Stomach (tissue), 9 donors: ENCODE measurements around the gene DPYD. TPM values are rescaled to one million over a fixed set of nuclear protein-coding genes. Genes with fewer than 3 reads are reported as not detected.

ENCODE experiments used
- DNase-seq, 2 donors: peaks; one replicate each; pipeline versions ENCODE4 v3.0.0 to v3.0.0-alpha.2; 2013 to 2019
- H3K27ac ChIP-seq, 5 donors: fragments of 200-600 bp in 4 of 5; sonication (generic) in 4 of 5; one replicate each; pipeline ENCODE4 v1.5.1; 2013 to 2019; ENCODE audit warnings: mild to moderate bottlenecking in 1 of 5, moderate library complexity in 1 of 5
- H3K27me3 ChIP-seq, 3 donors: fragments of 200-600 bp; sonication (generic); one replicate each; pipeline ENCODE4 v1.5.1; 2017 to 2019; ENCODE audit warnings: mixed run types in 1 of 3
- H3K36me3 ChIP-seq, 4 donors: fragments of 200-600 bp; sonication (generic); 1 replicate in 3 of 4; 2 replicates in 1 of 4; pipeline ENCODE4 v1.5.1; 2016 to 2019
- H3K4me1 ChIP-seq, 4 donors: fragments of 200-600 bp; sonication (generic); one replicate each; pipeline ENCODE4 v1.5.1; 2016 to 2019
- H3K4me3 ChIP-seq, 4 donors: fragments of 200-600 bp; sonication (generic) in 3 of 4; one replicate each; pipeline ENCODE4 v1.5.1; 2016 to 2019; ENCODE audit warnings: mild to moderate bottlenecking in 1 of 4
- H3K9me3 ChIP-seq, 4 donors: fragments of 200-600 bp; sonication (generic); one replicate each; pipeline ENCODE4 v1.5.1; 2016 to 2019
- EP300 ChIP-seq: sonication (generic); formaldehyde crosslinking; IDR thresholded peaks from one replicate; pipeline ENCODE4 v1.6.1; 2017; ENCODE audit warnings: antibody characterized with exemption
- POLR2A ChIP-seq, 4 donors: fragments of 450-650 bp; IDR thresholded peaks; one replicate each; pipeline ENCODE4 v1.6.1; 2016; ENCODE audit warnings: antibody characterized with exemption in 4 of 4, control low read depth in 2 of 4, mild to moderate bottlenecking in 1 of 4, moderate library complexity in 1 of 4
- POLR2AphosphoS5 ChIP-seq, 3 donors: sonication (generic); formaldehyde crosslinking; IDR thresholded peaks; one replicate each; pipeline ENCODE4 v1.6.1; 2016; ENCODE audit warnings: antibody characterized with exemption in 3 of 3
- WGBS, 5 donors: extraction: QIAGEN DNeasy Blood & Tissue Kit in 3 of 5; methylation state at CpG; one replicate each; pipeline versions ENCODE4 v1.1.5 to v1.1.7; 2013 to 2018; 5-methylcytosine and 5-hydroxymethylcytosine counted together
- intact Hi-C: fragments of 100-400 bp; cut with DNase I; formaldehyde crosslinking; loops from one replicate; pipeline ENCODE4 v1.15.1; 2023; ENCODE audit warnings: low total_unique reads
- polyA plus RNA-seq, 3 donors: library from polyadenylated mRNA; stranded (reverse); fragments of 200-250 nt; gene quantifications; one replicate each; pipeline ENCODE4 v1.2.3, GENCODE V29; 2013
- total RNA-seq, 5 donors: library from RNA; depleted of rRNA; stranded (reverse); fragments of >200 nt; gene quantifications; one replicate each; pipeline versions ENCODE4 v1.1.0 to v1.2.3, GENCODE V29; 2014 to 2016
- TF ChIP-seq, protein P1 (sequence below), 7 experiments: fragments of 450-650 bp in 4 of 7; fragments of 200-600 bp in 3 of 7; sonication (generic) in 3 of 7; IDR thresholded peaks; one replicate each; pipeline ENCODE4 v1.5.1; 2016 to 2019; ENCODE audit warnings: antibody characterized with exemption in 7 of 7, control low read depth in 2 of 7, mild to moderate bottlenecking in 1 of 7
- donor health status: healthy with polysubstance abuse.
- donor health status: Bipolar disorder and iron deficiency.
- donor health status: healthy.

The DPYD gene
- total and polyA plus RNA-seq, 8 donors: 7.5 to 58.2 (median 18.2) TPM

DNA sequence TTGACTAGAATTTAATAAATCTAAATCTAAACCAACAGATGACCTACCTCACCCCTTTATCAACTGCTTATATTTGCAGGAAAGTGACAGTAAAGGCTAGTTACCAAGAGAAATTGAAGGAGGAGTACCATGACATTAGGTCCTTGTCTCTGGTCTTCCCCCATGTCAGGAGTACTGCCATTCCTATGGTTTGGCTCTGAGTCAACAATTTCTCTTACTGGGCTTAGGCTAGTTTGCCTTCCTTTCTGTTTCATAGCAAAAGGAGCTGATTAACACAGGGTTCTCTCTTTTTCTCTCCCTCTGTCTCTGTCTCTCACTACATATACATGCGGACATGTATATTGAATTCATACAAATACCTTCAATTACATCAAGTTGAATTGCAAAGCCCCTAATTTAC is 579.9 kb downstream of the DPYD start:
- WGBS, 5 donors: 100% methylated on average over 1 of the region's 1 CpG
- Histone ChIP-seq H3K36me3 (no peaks in the 10 kb centered on the region), H3K4me1 (no peaks in the 10 kb centered on the region), H3K9me3 (no peaks in the 10 kb centered on the region), H3K27ac (no peak overlapping the region), H3K4me3 (no peak overlapping the region), H3K27me3 (no peaks in the 10 kb centered on the region)
- DNase-seq: no peak
- TF ChIP-seq POLR2AphosphoS5 (IDR thresholded peaks at IDR 0.05) (no peak), POLR2A (IDR thresholded peaks at IDR 0.05) (no peak), EP300 (no peak)
- TF ChIP-seq, protein P1, sequence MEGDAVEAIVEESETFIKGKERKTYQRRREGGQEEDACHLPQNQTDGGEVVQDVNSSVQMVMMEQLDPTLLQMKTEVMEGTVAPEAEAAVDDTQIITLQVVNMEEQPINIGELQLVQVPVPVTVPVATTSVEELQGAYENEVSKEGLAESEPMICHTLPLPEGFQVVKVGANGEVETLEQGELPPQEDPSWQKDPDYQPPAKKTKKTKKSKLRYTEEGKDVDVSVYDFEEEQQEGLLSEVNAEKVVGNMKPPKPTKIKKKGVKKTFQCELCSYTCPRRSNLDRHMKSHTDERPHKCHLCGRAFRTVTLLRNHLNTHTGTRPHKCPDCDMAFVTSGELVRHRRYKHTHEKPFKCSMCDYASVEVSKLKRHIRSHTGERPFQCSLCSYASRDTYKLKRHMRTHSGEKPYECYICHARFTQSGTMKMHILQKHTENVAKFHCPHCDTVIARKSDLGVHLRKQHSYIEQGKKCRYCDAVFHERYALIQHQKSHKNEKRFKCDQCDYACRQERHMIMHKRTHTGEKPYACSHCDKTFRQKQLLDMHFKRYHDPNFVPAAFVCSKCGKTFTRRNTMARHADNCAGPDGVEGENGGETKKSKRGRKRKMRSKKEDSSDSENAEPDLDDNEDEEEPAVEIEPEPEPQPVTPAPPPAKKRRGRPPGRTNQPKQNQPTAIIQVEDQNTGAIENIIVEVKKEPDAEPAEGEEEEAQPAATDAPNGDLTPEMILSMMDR (IDR thresholded peaks at IDR 0.05): no peak
- intact Hi-C loops: no loop called here

DNA sequence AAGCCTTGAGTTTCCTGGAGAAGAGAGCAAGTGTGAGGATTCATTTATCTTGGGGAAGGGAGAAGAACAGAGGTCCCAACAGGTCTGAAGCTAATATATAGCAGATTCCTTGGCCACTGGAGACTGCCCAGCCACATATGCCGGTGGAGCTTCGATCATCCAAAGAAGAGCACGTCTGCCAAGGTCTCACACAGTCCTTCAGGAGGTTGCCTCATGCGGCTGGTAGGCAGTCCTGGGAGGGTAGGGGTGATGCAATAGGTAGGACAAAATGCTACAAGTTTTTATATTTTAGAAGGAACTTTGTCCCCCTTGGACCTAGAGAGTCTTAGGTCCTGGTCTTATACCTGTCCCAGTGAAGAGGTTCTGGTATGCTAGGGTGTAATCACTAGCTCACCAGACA is 582.5 kb downstream of the DPYD start:
- WGBS, 5 donors: 94 to 99% (median 95%) methylated on average over 4 of the region's 4 CpGs
- Histone ChIP-seq H3K36me3 (no peaks in the 10 kb centered on the region), H3K27me3 (no peaks in the 10 kb centered on the region), H3K4me3 (no peak overlapping the region), H3K4me1 (no peaks in the 10 kb centered on the region), H3K9me3 (no peaks in the 10 kb centered on the region), H3K27ac (no peak overlapping the region)
- TF ChIP-seq POLR2AphosphoS5 (IDR thresholded peaks at IDR 0.05): no peak
- TF ChIP-seq, protein P1 (IDR thresholded peaks at IDR 0.05): no peak
- no peak for TF ChIP-seq POLR2A (IDR thresholded peaks at IDR 0.05)
- TF ChIP-seq EP300: no peak
- intact Hi-C loops: no loop called here
- no peak for DNase-seq

DNA sequence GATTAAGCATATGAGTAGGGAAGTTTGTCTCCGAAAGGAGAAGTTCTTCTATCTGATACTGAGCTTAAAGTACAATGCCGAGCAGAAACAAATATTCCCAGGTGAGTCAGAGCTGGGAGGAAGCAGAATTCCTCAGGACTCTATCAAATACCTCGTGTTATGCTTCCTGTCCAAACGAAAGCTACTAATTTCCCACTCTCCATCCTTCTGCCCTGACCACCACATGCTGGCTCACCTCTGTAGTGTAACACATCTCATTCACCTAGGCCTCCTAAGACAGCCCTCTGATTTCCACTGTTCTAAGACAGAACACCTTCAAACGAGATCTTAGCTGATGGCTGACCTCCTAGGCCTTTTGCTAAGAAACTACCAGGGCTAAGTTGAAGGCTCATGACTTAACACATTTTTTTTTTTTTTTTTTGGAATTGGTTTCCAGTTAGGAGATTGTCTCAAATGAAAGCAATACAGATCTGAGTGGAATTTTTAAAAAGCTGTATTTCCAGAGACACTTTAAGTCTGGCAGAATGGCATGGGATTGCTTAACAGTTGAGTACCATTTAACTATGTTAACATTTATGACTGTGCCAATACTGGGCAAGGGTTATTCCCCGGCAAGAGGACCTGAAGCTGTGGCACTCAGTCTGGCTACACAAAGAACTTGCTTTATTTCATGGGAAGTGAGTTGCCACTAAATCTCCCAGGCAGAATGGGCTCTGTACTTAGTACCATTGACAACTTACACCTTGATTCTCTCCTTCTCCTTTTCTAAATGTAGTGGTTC is 583.4 kb downstream of the DPYD start:
- TF ChIP-seq POLR2AphosphoS5 (IDR thresholded peaks at IDR 0.05) (no peak), POLR2A (IDR thresholded peaks at IDR 0.05) (no peak), EP300 (no peak)
- TF ChIP-seq, protein P1 (IDR thresholded peaks at IDR 0.05): no peak
- WGBS, 5 donors: 66 to 74% (median 68%) methylated on average over 6 of the region's 6 CpGs
- H3K4me1 ChIP-seq: no peaks in the 10 kb centered on the region
- H3K27me3 ChIP-seq: no peaks in the 10 kb centered on the region
- no peak overlapping the region for H3K27ac ChIP-seq
- H3K9me3 ChIP-seq: no peaks in the 10 kb centered on the region
- H3K36me3 ChIP-seq: no peaks in the 10 kb centered on the region
- intact Hi-C loops: no loop called here
- no peak for DNase-seq
- no peak overlapping the region for H3K4me3 ChIP-seq

DNA sequence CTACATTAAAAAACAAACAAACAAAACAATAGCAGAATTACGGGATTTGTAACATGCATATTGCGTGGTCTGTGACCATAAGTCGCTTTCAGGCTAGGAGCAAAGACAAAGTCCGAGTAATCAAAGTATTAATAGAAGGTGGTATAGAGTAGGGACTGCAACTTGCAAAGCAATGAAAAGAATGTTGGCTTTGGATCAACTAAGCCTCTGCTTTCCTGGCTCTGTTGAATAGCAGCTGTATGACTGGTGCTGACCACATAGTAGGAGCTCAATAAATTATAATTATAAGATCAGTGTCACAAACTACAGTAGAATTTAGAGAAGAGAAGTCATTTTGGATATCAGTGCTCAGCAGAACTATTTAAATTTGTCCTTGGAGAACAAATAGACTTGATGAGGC is 586.4 kb downstream of the DPYD start:
- DNase-seq: no peak

More for the DNA sequence above, 586.4 kb downstream of the DPYD start:
- H3K4me3 ChIP-seq: no peak overlapping the region
- H3K4me1 ChIP-seq: no peaks in the 10 kb centered on the region
- H3K9me3 ChIP-seq: no peaks in the 10 kb centered on the region
- no peak overlapping the region for H3K27ac ChIP-seq
- intact Hi-C loops: no loop called here
- H3K36me3 ChIP-seq: no peaks in the 10 kb centered on the region
- 89 to 95% (median 91%) methylated on average over 4 of the region's 4 CpGs for WGBS, 5 donors
- TF ChIP-seq POLR2A (IDR thresholded peaks at IDR 0.05) (no peak), POLR2AphosphoS5 (IDR thresholded peaks at IDR 0.05) (no peak), EP300 (no peak)
- TF ChIP-seq, protein P1 (IDR thresholded peaks at IDR 0.05): no peak
- H3K27me3 ChIP-seq: no peaks in the 10 kb centered on the region
